ENCODE results near the gene HS3ST6.
"Not testable (repeated sequence)": the region's sequence is repeated elsewhere in the genome, so short reads cannot be mapped to it uniquely, and the experiment has no call there.

Gene HS3ST6

GRCh38 chr16:1906055-1906845, 12.0 kb downstream of the HS3ST6 start:
- DNase-seq: peak; percentile 21 to 76 (median 36)

DNA sequence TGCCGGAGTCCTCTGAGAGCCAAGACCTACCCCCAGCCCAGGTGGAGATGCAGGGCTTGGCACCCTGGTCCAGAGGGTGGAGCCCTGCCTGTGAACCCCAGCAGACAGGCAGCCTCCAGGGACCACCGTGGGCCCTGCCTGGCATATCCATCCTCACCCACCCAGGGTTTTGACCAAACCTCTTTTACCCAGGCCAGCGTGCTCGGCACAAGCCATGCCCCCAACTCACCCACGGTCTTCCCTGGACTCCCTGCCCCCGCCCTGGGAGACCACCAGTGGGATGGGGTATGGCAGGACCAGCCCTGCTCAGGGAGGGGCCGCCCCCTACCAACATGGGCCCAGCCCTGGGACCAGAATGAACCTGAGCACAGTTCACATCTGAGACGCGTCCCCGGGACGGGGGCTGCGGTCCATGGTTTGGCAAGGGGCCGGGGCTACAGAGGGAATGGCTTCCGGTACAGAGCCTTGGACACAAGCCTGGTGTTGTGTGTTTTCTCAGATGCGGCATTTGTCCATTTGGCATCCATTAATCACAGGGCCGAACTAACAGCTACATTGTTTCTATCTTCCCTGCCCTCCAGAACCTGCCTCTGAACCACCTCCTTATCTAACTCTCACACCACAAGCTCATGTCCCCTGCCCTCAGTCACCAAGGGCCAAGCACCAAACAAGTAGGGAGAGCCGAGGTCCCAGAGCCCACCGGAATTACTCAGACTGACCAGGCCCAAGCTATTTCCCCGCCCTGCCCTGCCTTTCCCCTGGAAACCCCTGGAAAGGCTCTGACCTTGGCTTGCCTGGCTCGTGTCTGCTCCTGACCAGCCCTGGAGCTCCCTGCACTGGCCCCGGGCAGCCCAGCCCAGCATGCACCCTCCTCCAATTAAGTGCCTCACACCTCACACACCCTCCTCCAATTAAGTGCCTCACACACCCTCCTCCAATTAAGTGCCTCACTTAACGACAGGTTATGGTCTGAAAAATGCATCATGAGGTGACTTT, 14.1 kb downstream of the HS3ST6 start:
- DNase-seq: peak in 2 of 3 experiments; percentile 68 to 91

DNA sequence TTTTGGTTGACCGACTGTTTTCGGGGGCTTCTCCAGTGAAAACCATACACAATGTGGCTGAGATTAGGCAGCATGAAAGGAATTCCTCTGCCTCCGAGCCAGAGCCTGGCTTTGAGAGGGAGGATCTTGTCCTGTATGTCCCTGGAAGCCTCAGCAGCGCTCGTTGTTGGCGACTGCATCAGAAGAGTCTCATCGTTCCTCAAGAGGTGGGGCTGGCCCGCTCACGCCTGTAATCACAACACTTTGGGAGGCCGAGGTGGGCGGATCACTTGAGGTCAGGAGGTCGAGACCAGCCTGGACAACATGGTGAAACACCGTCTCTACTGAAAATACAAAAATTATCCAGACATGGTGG, 15.0 kb downstream of the HS3ST6 start:
- DNase-seq: no peak

DNA sequence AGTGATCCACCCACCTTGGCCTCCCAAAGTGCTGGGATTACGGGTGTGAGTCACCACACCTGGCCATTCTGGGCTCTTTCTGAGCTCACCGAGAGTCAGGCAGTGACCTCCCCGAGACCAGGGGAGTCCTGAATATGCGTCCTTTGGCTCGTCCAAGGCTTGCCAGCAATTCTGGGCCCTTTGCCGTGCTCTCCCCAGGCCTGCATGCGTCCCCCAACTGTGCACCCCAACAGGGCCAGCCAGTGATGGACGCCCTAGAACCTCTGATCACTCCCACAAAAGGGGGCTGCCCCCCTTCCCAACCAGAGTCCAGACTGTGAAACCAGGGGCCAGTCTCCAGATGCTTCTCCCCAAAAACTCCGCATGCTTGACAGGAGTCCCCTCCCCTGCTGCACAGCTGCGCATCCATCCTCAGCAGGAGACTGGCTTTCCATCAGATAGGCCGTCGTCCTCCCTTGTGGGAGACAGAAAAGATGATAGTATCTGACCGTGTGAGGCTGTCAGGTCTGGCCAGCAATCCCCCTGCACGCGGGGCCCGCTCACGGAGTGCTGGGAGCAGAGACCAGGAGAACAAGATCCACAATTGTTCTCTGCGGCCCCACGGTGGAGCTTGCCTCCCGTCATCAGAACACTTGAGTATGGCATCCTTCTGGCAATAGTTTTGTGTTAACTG, 15.5 kb downstream of the HS3ST6 start:
- DNase-seq: no peak

- peak in 2 of 3 experiments; percentile 95 to 98 for DNase-seq
These were observed 17.8 kb downstream of the HS3ST6 start for GRCh38 chr16:1900452-1900774.

- DNase-seq: peak; percentile 95 to 98 (median 97)
These were observed 18.4 kb downstream of the HS3ST6 start for GRCh38 chr16:1899641-1900451.

- DNase-seq: not testable (repeated sequence)
These were observed 20.5 kb downstream of the HS3ST6 start for GRCh38 chr16:1897692-1898091.

- peak in 1 of 3 experiments; percentile 43 for DNase-seq
These were observed 22.1 kb downstream of the HS3ST6 start for GRCh38 chr16:1895949-1896675.

DNA sequence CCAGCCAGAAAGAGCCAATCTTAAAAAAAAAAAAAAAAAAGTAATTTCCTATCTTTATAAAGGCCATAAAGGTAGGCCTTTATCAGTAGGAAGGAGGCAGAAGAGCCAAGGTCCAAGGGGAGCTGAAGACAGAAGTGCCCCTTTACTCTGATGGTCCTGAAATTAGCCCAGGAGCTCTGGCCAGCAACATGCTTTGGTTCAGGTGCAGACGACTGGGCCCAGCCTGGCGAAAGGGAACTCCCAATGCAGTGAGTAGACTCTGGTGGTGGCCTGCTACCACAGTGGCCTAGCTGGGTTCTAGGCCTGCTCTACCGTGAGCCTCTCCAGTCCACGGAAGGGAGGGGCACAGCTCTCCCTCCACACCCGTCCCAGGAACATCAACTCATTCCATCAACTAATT, 23.1 kb downstream of the HS3ST6 start:
- no peak for DNase-seq

- DNase-seq: peak in 2 of 3 experiments; percentile 78 to 99
These were observed 27.5 kb downstream of the HS3ST6 start for GRCh38 chr16:1890708-1891050.

- DNase-seq: peak; percentile 23 to 85 (median 78)
These were observed 28.0 kb downstream of the HS3ST6 start for GRCh38 chr16:1890024-1890707.

GRCh38 chr16:1887711-1888354, 30.4 kb downstream of the HS3ST6 start:
- DNase-seq: no peak

- no peak for DNase-seq
These were observed 33.3 kb downstream of the HS3ST6 start for GRCh38 chr16:1884889-1885288.

GRCh38 chr16:1884155-1884760, 34.0 kb downstream of the HS3ST6 start:
- peak in 2 of 3 experiments; percentile 29 to 82 for DNase-seq

DNA sequence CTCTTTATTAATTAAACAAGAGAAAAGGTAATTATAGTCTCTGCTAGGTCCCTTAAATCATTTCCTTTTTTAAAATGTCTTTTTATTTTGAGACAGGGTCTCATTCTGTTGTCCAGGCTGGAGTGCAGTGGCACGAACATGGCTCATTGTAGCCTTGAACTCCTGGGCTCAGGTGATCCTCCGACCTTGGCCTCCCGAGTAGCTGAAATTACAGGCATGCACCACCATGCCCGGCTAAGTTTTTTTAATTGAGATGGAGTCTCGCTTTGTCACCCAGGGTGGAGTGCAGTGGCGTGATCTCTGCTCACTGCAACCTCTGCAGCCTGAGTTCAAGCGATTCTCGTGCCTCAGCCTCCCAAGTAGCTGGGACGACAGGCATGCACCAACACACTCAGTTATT, 37.0 kb downstream of the HS3ST6 start:
- not testable (repeated sequence) for DNase-seq

DNA sequence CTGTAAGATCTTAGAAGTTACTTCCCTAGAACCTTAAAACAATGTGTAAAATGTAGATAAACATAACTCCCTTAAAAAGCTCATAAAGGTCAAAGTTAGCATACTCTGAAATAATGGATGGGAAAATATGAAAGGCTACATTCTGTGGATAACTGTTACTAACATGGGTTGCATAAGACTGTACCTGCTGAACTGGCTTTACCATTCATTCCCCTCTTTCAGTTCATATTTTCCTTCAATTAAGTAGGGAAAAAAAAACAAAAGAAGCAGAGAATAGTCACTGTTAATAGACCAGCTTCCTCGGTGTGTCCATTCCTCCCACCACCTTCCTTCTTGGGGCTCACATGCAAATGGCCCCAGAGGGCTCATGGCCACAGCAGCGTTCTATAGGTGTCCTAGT, 38.7 kb downstream of the HS3ST6 start:
- DNase-seq: no peak

DNA sequence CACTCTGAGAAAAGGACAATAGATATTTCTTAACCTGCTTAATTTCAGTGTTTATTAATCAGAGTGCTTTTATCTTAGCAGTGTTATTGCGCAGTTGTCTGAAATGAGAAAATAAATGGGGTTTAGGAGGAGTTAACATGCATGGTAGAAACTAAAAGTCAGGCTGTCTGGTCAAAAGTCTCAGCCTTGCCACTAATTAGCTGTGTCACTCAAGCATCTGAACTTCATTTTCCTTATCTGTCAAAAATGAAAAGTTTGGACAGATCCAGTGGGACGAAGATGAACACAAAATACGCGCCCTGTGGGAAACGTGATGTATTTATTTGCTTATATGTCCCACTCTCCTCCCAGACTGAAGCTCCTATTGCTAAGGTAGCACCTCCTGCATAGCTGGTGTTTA, 40.0 kb downstream of the HS3ST6 start:
- peak in 1 of 3 experiments; percentile 41 for DNase-seq

DNA sequence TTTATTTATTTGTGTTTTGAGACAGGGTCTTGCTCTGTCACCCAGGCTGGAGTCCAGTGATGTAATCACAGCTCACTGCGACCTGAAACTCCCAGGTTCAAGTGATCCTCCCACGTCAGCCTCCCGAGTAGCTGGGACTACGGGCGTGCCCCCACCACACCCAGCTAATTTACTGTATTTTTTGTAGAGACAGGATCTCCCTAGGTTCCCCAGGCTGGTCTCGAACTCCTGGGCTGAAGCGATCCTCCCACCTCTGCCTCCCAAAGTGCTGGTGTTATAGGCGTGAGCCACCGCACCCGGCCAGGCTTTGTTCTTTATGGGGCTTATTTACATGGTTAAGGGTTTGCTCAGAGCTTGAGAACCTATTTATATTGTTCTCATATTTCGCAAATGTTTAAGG, 40.4 kb downstream of the HS3ST6 start:
- peak in 2 of 3 experiments; percentile 48 to 73 for DNase-seq

DNA sequence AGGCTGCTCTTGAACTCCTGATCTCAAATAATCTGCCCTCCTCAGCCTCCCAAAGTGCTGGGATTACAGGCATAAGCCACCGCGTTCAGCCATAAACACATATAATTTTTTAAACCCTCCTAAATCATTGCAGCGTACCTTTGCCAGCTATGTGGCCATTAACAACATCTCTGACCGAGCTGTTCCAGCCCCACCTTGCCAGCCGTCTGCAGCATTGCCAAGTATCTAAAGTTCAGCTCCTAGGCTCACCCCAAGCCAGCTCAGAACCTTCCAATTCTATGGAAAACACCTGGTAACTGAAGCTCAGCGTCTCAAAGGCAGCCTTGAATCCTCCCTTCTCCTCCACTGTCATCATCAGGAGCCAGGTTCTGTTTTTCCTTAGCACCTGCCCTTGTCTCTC, 41.1 kb downstream of the HS3ST6 start:
- DNase-seq: peak in 1 of 3 experiments; percentile 35

DNA sequence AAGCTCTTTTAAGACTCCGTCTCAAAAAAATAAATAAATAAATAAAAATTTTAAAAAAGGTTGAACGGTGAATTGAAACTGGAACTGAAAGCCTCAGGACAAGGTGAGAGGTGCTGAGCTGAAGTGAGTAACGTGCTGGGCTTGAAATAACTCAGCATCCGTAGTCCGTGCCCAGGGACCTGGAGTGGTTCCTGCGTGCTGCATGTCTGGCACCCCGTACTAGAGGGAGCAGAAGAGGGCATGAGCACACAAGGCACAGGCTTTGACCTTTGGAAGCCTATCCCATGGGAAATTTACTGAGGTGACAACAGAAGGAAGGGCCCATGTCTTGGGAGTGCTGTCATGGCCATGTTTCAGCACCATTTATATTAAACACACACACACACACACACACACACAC, 41.7 kb downstream of the HS3ST6 start:
- no peak for DNase-seq

All from NCI-H1417 (cell line).